Stomach (tissue), 9 donors: ENCODE results near the gene LRRC56. TPM values are rescaled to one million over a fixed set of nuclear protein-coding genes. Genes with fewer than 3 reads are reported as not detected.

Experiments used
- DNase-seq, 2 donors: peaks; one replicate each; pipeline versions ENCODE4 v3.0.0 to v3.0.0-alpha.2; 2013 to 2019
- H3K27ac ChIP-seq, 5 donors: fragments of 200-600 bp in 4 of 5; sonication (generic) in 4 of 5; one replicate each; pipeline ENCODE4 v1.5.1; 2013 to 2019; ENCODE audit warnings: mild to moderate bottlenecking in 1 of 5, moderate library complexity in 1 of 5
- H3K27me3 ChIP-seq, 3 donors: fragments of 200-600 bp; sonication (generic); one replicate each; pipeline ENCODE4 v1.5.1; 2017 to 2019; ENCODE audit warnings: mixed run types in 1 of 3
- H3K36me3 ChIP-seq, 4 donors: fragments of 200-600 bp; sonication (generic); 1 replicate in 3 of 4; 2 replicates in 1 of 4; pipeline ENCODE4 v1.5.1; 2016 to 2019
- H3K4me1 ChIP-seq, 4 donors: fragments of 200-600 bp; sonication (generic); one replicate each; pipeline ENCODE4 v1.5.1; 2016 to 2019
- H3K4me3 ChIP-seq, 4 donors: fragments of 200-600 bp; sonication (generic) in 3 of 4; one replicate each; pipeline ENCODE4 v1.5.1; 2016 to 2019; ENCODE audit warnings: mild to moderate bottlenecking in 1 of 4
- H3K9me3 ChIP-seq, 4 donors: fragments of 200-600 bp; sonication (generic); one replicate each; pipeline ENCODE4 v1.5.1; 2016 to 2019
- CTCF ChIP-seq, 7 experiments: fragments of 450-650 bp in 4 of 7; fragments of 200-600 bp in 3 of 7; sonication (generic) in 3 of 7; IDR thresholded peaks; one replicate each; pipeline ENCODE4 v1.5.1; 2016 to 2019; ENCODE audit warnings: antibody characterized with exemption in 7 of 7, control low read depth in 2 of 7, mild to moderate bottlenecking in 1 of 7
- EP300 ChIP-seq: sonication (generic); formaldehyde crosslinking; IDR thresholded peaks from one replicate; pipeline ENCODE4 v1.6.1; 2017; ENCODE audit warnings: antibody characterized with exemption
- POLR2A ChIP-seq, 4 donors: fragments of 450-650 bp; IDR thresholded peaks; one replicate each; pipeline ENCODE4 v1.6.1; 2016; ENCODE audit warnings: antibody characterized with exemption in 4 of 4, control low read depth in 2 of 4, mild to moderate bottlenecking in 1 of 4, moderate library complexity in 1 of 4
- POLR2AphosphoS5 ChIP-seq, 3 donors: sonication (generic); formaldehyde crosslinking; IDR thresholded peaks; one replicate each; pipeline ENCODE4 v1.6.1; 2016; ENCODE audit warnings: antibody characterized with exemption in 3 of 3
- WGBS, 5 donors: extraction: QIAGEN DNeasy Blood & Tissue Kit in 3 of 5; methylation state at CpG; one replicate each; pipeline versions ENCODE4 v1.1.5 to v1.1.7; 2013 to 2018; 5-methylcytosine and 5-hydroxymethylcytosine counted together
- intact Hi-C: fragments of 100-400 bp; cut with DNase I; formaldehyde crosslinking; loops from one replicate; pipeline ENCODE4 v1.15.1; 2023; ENCODE audit warnings: low total_unique reads
- polyA plus RNA-seq, 3 donors: library from polyadenylated mRNA; stranded (reverse); fragments of 200-250 nt; gene quantifications; one replicate each; pipeline ENCODE4 v1.2.3, GENCODE V29; 2013
- small RNA-seq, 4 donors: library from RNA; depleted of rRNA; stranded (forward); fragments of <200 nt; gene quantifications; one replicate each; pipeline ENCODE3, GENCODE V24; 2016
- total RNA-seq, 5 donors: library from RNA; depleted of rRNA; stranded (reverse); fragments of >200 nt; gene quantifications; one replicate each; pipeline versions ENCODE4 v1.1.0 to v1.2.3, GENCODE V29; 2014 to 2016
- donor health status: healthy with polysubstance abuse.
- donor health status: Bipolar disorder and iron deficiency.
- donor health status: healthy.

LRRC56 gene
- total and polyA plus RNA-seq, 8 donors: 0.18 to 8.1 (median 2.9) TPM; not detected in 1

- intact Hi-C loops: no loop called here
- peaks cover 92 to 100% (median 100%) of the 10 kb centered on the region in 4 donors for H3K36me3 ChIP-seq
Observed at GRCh38 chr11:601573-602245, 64.4 kb downstream of the LRRC56 start.

GRCh38 chr11:603154-603553, 65.8 kb downstream of the LRRC56 start:
- no peaks in the 10 kb centered on the region for H3K9me3 ChIP-seq
- intact Hi-C loops: no loop called here
- TF ChIP-seq POLR2A (IDR thresholded peaks at IDR 0.05) (no peak), POLR2AphosphoS5 (IDR thresholded peaks at IDR 0.05) (no peak), CTCF (IDR thresholded peaks at IDR 0.05) (no peak), EP300 (no peak)
- no peaks in the 10 kb centered on the region for H3K27me3 ChIP-seq
- WGBS, 5 donors: 88 to 91% (median 90%) methylated on average over 13 of the region's 13 CpGs
- H3K4me1 ChIP-seq: peaks cover 0 to 11% (median 8%) of the 10 kb centered on the region in 4 donors
- H3K27ac ChIP-seq: no peak overlapping the region
- H3K36me3 ChIP-seq: peaks cover 92 to 100% (median 100%) of the 10 kb centered on the region in 4 donors
- H3K4me3 ChIP-seq: no peak overlapping the region
- DNase-seq: no peak

More at GRCh38 chr11:601573-602245, 64.4 kb downstream of the LRRC56 start:
- WGBS, 5 donors: 89 to 94% (median 92%) methylated on average over 23 of the region's 23 CpGs
- no peak for TF ChIP-seq EP300
- TF ChIP-seq POLR2AphosphoS5 (IDR thresholded peaks at IDR 0.05): no peak
- no peak for TF ChIP-seq POLR2A (IDR thresholded peaks at IDR 0.05)
- no peak for TF ChIP-seq CTCF (IDR thresholded peaks at IDR 0.05)
- H3K4me3 ChIP-seq: no peak overlapping the region
- H3K9me3 ChIP-seq: no peaks in the 10 kb centered on the region
- no peaks in the 10 kb centered on the region for H3K27me3 ChIP-seq
- H3K4me1 ChIP-seq: peaks cover 0 to 11% (median 8%) of the 10 kb centered on the region in 4 donors
- H3K27ac ChIP-seq: no peak overlapping the region
- DNase-seq: no peak

Small RNAs within 50 kb of the gene (small RNA-seq; reads per million reads assigned to genes)
- 4.2 to 32.6 (median 14.0) reads per million in 4 donors for gene MIR210

Other genes with a start within 250 kb of the LRRC56 start
- gene PGGHG, start 248.4 kb upstream of the LRRC56 start, total RNA-seq: 10 to 100 TPM in 4 of 5 donors, 1 to 10 TPM in 1; 3.5 to 34.8 (median 11.9) TPM
- 10 to 100 TPM; 14.4 to 44.0 (median 20.7) TPM for gene PGGHG, start 248.4 kb upstream of the LRRC56 start, polyA plus RNA-seq
- gene IFITM5, start 238.0 kb upstream of the LRRC56 start, total RNA-seq: under 1 TPM in 1 of 5 donors, not detected in 4; 0.73 TPM
- not detected for gene IFITM5, start 238.0 kb upstream of the LRRC56 start, polyA plus RNA-seq
- gene IFITM2, start 229.7 kb upstream of the LRRC56 start, total RNA-seq: 10 to 100 TPM in 4 of 5 donors, 1 to 10 TPM in 1; 8.8 to 61.7 (median 12.9) TPM
- 100 to 1,000 TPM; 276 to 394 (median 344) TPM for gene IFITM2, start 229.7 kb upstream of the LRRC56 start, polyA plus RNA-seq
- gene IFITM1, start 223.5 kb upstream of the LRRC56 start, total RNA-seq: 10 to 100 TPM in 4 of 5 donors, 1 to 10 TPM in 1; 7.0 to 59.8 (median 17.3) TPM
- gene IFITM1, start 223.5 kb upstream of the LRRC56 start, polyA plus RNA-seq: 100 to 1,000 TPM in 2 of 3 donors, 10 to 100 TPM in 1; 79.9 to 224 (median 119) TPM
- gene IFITM3, start 216.7 kb upstream of the LRRC56 start, total RNA-seq: 100 to 1,000 TPM in 3 of 5 donors, 10 to 100 TPM in 2; 11.9 to 271 (median 127) TPM
- gene IFITM3, start 216.7 kb upstream of the LRRC56 start, polyA plus RNA-seq: 1,000 to 10,000 TPM in 1 of 3 donors, 100 to 1,000 TPM in 2; 538 to 1,128 (median 677) TPM
- 1 to 10 TPM in 2 of 5 donors, under 1 TPM in 1, not detected in 2; 0.45 to 7.5 (median 4.2) TPM for gene B4GALNT4, start 168.0 kb upstream of the LRRC56 start, total RNA-seq
- 1 to 10 TPM; 2.4 to 8.8 (median 4.4) TPM for gene B4GALNT4, start 168.0 kb upstream of the LRRC56 start, polyA plus RNA-seq
- 100 to 1,000 TPM in 3 of 5 donors, 10 to 100 TPM in 2; 26.3 to 356 (median 141) TPM for gene PKP3, start 143.3 kb upstream of the LRRC56 start, total RNA-seq
- gene PKP3, start 143.3 kb upstream of the LRRC56 start, polyA plus RNA-seq: 10 to 100 TPM; 31.1 to 94.5 (median 41.7) TPM
- gene SIGIRR, start 122.5 kb upstream of the LRRC56 start, total RNA-seq: 100 to 1,000 TPM in 3 of 5 donors, 10 to 100 TPM in 2; 11.4 to 325 (median 110) TPM
- 100 to 1,000 TPM; 110 to 227 (median 164) TPM for gene SIGIRR, start 122.5 kb upstream of the LRRC56 start, polyA plus RNA-seq
- 100 to 1,000 TPM in 1 of 5 donors, 10 to 100 TPM in 3, 1 to 10 TPM in 1; 5.7 to 208 (median 40.2) TPM for gene ANO9, start 95.5 kb upstream of the LRRC56 start, total RNA-seq
- gene ANO9, start 95.5 kb upstream of the LRRC56 start, polyA plus RNA-seq: 10 to 100 TPM in 2 of 3 donors, 1 to 10 TPM in 1; 9.8 to 37.6 (median 12.8) TPM
- gene PTDSS2, start 87.2 kb upstream of the LRRC56 start, total RNA-seq: 100 to 1,000 TPM in 2 of 5 donors, 10 to 100 TPM in 3; 16.5 to 264 (median 59.0) TPM
- 10 to 100 TPM; 11.6 to 24.3 (median 22.3) TPM for gene PTDSS2, start 87.2 kb upstream of the LRRC56 start, polyA plus RNA-seq
- gene RNH1, start 30.3 kb upstream of the LRRC56 start, total RNA-seq: 100 to 1,000 TPM in 4 of 5 donors, 10 to 100 TPM in 1; 61.3 to 260 (median 137) TPM
- 100 to 1,000 TPM in 2 of 3 donors, 10 to 100 TPM in 1; 95.3 to 149 (median 106) TPM for gene RNH1, start 30.3 kb upstream of the LRRC56 start, polyA plus RNA-seq
- gene HRAS, start 2.0 kb upstream of the LRRC56 start, total RNA-seq: 10 to 100 TPM; 14.2 to 87.5 (median 21.6) TPM
- gene HRAS, start 2.0 kb upstream of the LRRC56 start, polyA plus RNA-seq: 100 to 1,000 TPM; 108 to 181 (median 131) TPM
- 10 to 100 TPM in 3 of 5 donors, 1 to 10 TPM in 1, under 1 TPM in 1; 0.55 to 92.7 (median 12.8) TPM for gene LMNTD2, start 23.2 kb downstream of the LRRC56 start, total RNA-seq
- gene LMNTD2, start 23.2 kb downstream of the LRRC56 start, polyA plus RNA-seq: 1 to 10 TPM; 6.3 to 9.2 (median 7.2) TPM
- 100 to 1,000 TPM in 2 of 5 donors, 10 to 100 TPM in 3; 16.7 to 330 (median 86.6) TPM for gene RASSF7, start 23.4 kb downstream of the LRRC56 start, total RNA-seq
- gene RASSF7, start 23.4 kb downstream of the LRRC56 start, polyA plus RNA-seq: 100 to 1,000 TPM in 2 of 3 donors, 10 to 100 TPM in 1; 73.0 to 121 (median 103) TPM
- 10 to 100 TPM; 17.5 to 60.8 (median 29.9) TPM for gene PHRF1, start 38.9 kb downstream of the LRRC56 start, total RNA-seq
- gene PHRF1, start 38.9 kb downstream of the LRRC56 start, polyA plus RNA-seq: 10 to 100 TPM in 1 of 3 donors, 1 to 10 TPM in 2; 7.9 to 14.8 (median 9.4) TPM
- gene IRF7, start 78.4 kb downstream of the LRRC56 start, total RNA-seq: 10 to 100 TPM in 4 of 5 donors, 1 to 10 TPM in 1; 5.7 to 49.1 (median 22.5) TPM
- gene IRF7, start 78.4 kb downstream of the LRRC56 start, polyA plus RNA-seq: 10 to 100 TPM; 33.0 to 43.8 (median 40.8) TPM
- gene CDHR5, start 87.4 kb downstream of the LRRC56 start, total RNA-seq: 10 to 100 TPM in 1 of 5 donors, 1 to 10 TPM in 4; 2.7 to 92.1 (median 5.5) TPM
- gene CDHR5, start 87.4 kb downstream of the LRRC56 start, polyA plus RNA-seq: 1 to 10 TPM in 1 of 3 donors, under 1 TPM in 2; 0.38 to 2.2 (median 0.92) TPM
- 1 to 10 TPM in 1 of 5 donors, not detected in 4; 3.1 TPM for gene SCT, start 89.7 kb downstream of the LRRC56 start, total RNA-seq
- gene SCT, start 89.7 kb downstream of the LRRC56 start, polyA plus RNA-seq: under 1 TPM in 1 of 3 donors, not detected in 2; 0.95 TPM
- not detected for gene DRD4, start 99.7 kb downstream of the LRRC56 start, total RNA-seq
- 1 to 10 TPM in 1 of 3 donors, under 1 TPM in 2; 0.19 to 1.7 (median 0.50) TPM for gene DRD4, start 99.7 kb downstream of the LRRC56 start, polyA plus RNA-seq
- 100 to 1,000 TPM in 1 of 5 donors, 10 to 100 TPM in 4; 12.3 to 111 (median 29.4) TPM for gene DEAF1, start 157.7 kb downstream of the LRRC56 start, total RNA-seq
- 10 to 100 TPM; 41.4 to 51.8 (median 45.1) TPM for gene DEAF1, start 157.7 kb downstream of the LRRC56 start, polyA plus RNA-seq
- 10 to 100 TPM in 4 of 5 donors, 1 to 10 TPM in 1; 4.9 to 46.5 (median 21.5) TPM for gene TMEM80, start 158.3 kb downstream of the LRRC56 start, total RNA-seq
- 10 to 100 TPM in 2 of 3 donors, 1 to 10 TPM in 1; 9.0 to 30.8 (median 18.1) TPM for gene TMEM80, start 158.3 kb downstream of the LRRC56 start, polyA plus RNA-seq
- 100 to 1,000 TPM in 4 of 5 donors, 10 to 100 TPM in 1; 45.0 to 617 (median 306) TPM for gene EPS8L2, start 168.7 kb downstream of the LRRC56 start, total RNA-seq
- gene EPS8L2, start 168.7 kb downstream of the LRRC56 start, polyA plus RNA-seq: 100 to 1,000 TPM in 1 of 3 donors, 10 to 100 TPM in 2; 91.5 to 190 (median 96.2) TPM
- 100 to 1,000 TPM in 4 of 5 donors, 10 to 100 TPM in 1; 85.9 to 258 (median 175) TPM for gene TALDO1, start 209.9 kb downstream of the LRRC56 start, total RNA-seq
- gene TALDO1, start 209.9 kb downstream of the LRRC56 start, polyA plus RNA-seq: 100 to 1,000 TPM; 139 to 214 (median 208) TPM
- 10 to 100 TPM in 4 of 5 donors, 1 to 10 TPM in 1; 9.9 to 68.1 (median 13.4) TPM for gene GATD1, start 240.0 kb downstream of the LRRC56 start, total RNA-seq
- 10 to 100 TPM; 21.0 to 63.2 (median 24.7) TPM for gene GATD1, start 240.0 kb downstream of the LRRC56 start, polyA plus RNA-seq